DOHH2 (cell line): ENCODE measurements around the gene FLNA.
A peak's percentile ranks its signal among the peaks of the same experiment; 100 is the strongest.

Experiments used
- H3F3A ChIP-seq: fragments of 200-600 bp; sonication (generic), shearing (Covaris generic); 2 replicates; pipeline ENCODE4 v1.6.0; 2016; ENCODE audit warnings: antibody characterized with exemption, mild to moderate bottlenecking; ENCODE audit not compliant: control insufficient read depth, insufficient read depth
- H3K27ac ChIP-seq: fragments of 200-600 bp; sonication (generic); 2 replicates; pipeline ENCODE4 v1.5.1; 2014; ENCODE audit warnings: low read depth, mild to moderate bottlenecking, low read length, moderate library complexity
- H3K27me3 ChIP-seq: fragments of 200-600 bp; sonication (generic); 2 replicates; pipeline ENCODE4 v1.6.1; 2014; ENCODE audit warnings: mild to moderate bottlenecking, low read length, mixed read lengths; ENCODE audit not compliant: control insufficient read depth
- H3K36me3 ChIP-seq: fragments of 200-600 bp; sonication (generic); 2 replicates; pipeline ENCODE4 v1.6.1; 2014; ENCODE audit warnings: mild to moderate bottlenecking, low read length, moderate library complexity, mixed read lengths; ENCODE audit not compliant: control insufficient read depth
- H3K4me1 ChIP-seq: fragments of 200-600 bp; sonication (generic); 2 replicates; pipeline ENCODE4 v1.6.1; 2014; ENCODE audit warnings: mild to moderate bottlenecking, low read length, mixed read lengths; ENCODE audit not compliant: control insufficient read depth
- H3K4me2 ChIP-seq: fragments of 200-600 bp; sonication (generic); 2 replicates; pipeline ENCODE4 v1.6.0; 2014; ENCODE audit warnings: mild to moderate bottlenecking, low read length, moderate library complexity
- H3K4me3 ChIP-seq: fragments of 200-600 bp; sonication (generic); 2 replicates; pipeline ENCODE4 v1.5.1; 2014; ENCODE audit warnings: mild to moderate bottlenecking, low read length, mixed read lengths
- H3K79me2 ChIP-seq: fragments of 200-600 bp; sonication (generic); 2 replicates; pipeline ENCODE4 v1.6.1; 2014; ENCODE audit warnings: mild to moderate bottlenecking, low read length, mixed read lengths; ENCODE audit not compliant: control insufficient read depth
- H3K9me2 ChIP-seq: fragments of 200-600 bp; sonication (generic); replicated peaks from 2 replicates; pipeline ENCODE4 v1.6.1; 2014; ENCODE audit warnings: mild to moderate bottlenecking, low read length, mixed read lengths; ENCODE audit not compliant: control insufficient read depth
- H3K9me3 ChIP-seq: fragments of 200-600 bp; sonication (generic); 2 replicates; pipeline ENCODE4 v1.6.1; 2014; ENCODE audit warnings: antibody characterized with exemption, low read length, mixed read lengths; ENCODE audit not compliant: control insufficient read depth, insufficient read depth
- H4K20me1 ChIP-seq: fragments of 200-600 bp; sonication (generic); 2 replicates; pipeline ENCODE4 v1.6.0; 2014; ENCODE audit warnings: low read depth, mild to moderate bottlenecking, antibody characterized with exemption, low read length, moderate library complexity; ENCODE audit not compliant: control insufficient read depth, insufficient read depth
- CTCF ChIP-seq: fragments of 200-600 bp; sonication (generic); IDR thresholded peaks from one replicate; pipeline ENCODE4 v1.5.1; 2014; ENCODE audit warnings: antibody characterized with exemption, mild to moderate bottlenecking, low read depth, low read length; ENCODE audit not compliant: poor library complexity, severe bottlenecking
- EZH2phosphoT487 ChIP-seq: fragments of 200-600 bp; sonication (generic); IDR thresholded peaks from 2 replicates; pipeline ENCODE4 v1.6.1; 2017; ENCODE audit warnings: borderline replicate concordance, mild to moderate bottlenecking, antibody characterized with exemption, low read length, moderate library complexity, mixed read lengths

FLNA gene

DNA sequence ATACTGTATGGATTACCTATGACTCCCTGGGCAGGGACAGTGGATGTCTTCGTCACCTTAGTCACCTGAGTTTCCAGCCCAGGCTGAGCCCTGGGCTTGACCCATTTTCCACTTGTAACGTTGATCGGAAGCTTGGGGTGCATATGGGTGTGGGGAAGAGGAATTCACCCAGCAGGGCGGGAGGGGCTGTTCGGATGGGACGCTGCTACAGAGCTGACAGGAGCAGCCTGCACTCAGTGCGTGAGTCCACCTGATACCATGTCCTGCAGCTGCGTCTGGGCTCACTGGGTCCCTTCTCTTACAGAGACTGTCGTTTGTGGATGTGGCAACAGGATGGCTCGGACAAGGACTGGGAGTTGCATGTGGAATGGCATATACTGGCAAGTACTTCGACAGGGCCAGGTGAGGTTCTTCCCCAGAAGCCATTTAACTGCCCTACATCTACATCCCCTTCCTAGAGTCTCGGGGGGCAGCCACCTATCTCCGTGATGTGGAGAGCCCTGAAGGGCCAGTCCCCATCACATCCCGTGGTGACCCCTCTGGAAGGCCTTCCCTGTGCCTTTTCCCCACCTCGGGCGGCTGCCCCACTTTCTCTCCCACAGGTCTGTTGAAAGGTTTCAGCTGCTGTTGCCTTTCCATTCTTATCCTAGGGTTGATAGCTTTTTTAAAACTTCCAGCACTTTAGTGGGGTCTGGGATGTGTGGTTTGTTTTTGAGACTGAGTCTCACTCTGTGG is 65.2 kb downstream of the FLNA start:
- H3K4me3 ChIP-seq, result no peak overlapping the region
- H4K20me1 ChIP-seq, result no peaks in the 10 kb centered on the region
- TF ChIP-seq CTCF, result no peak
- TF ChIP-seq EZH2phosphoT487, result no peak
- H3K4me2 ChIP-seq, result no peak overlapping the region
- no peaks in the 10 kb centered on the region for H3K79me2 ChIP-seq
- no peaks in the 10 kb centered on the region for H3K9me2 ChIP-seq
- H3K36me3 ChIP-seq, result no peaks in the 10 kb centered on the region
- peaks cover 5% of the 10 kb centered on the region; the same call in 1 of the 2 replicates for H3K4me1 ChIP-seq
- H3F3A ChIP-seq, result no peaks in the 10 kb centered on the region
- H3K27me3 ChIP-seq, result no peaks in the 10 kb centered on the region; the same call in 1 of the 2 replicates
- H3K27ac ChIP-seq, result no peak overlapping the region
- no peaks in the 10 kb centered on the region for H3K9me3 ChIP-seq

DNA sequence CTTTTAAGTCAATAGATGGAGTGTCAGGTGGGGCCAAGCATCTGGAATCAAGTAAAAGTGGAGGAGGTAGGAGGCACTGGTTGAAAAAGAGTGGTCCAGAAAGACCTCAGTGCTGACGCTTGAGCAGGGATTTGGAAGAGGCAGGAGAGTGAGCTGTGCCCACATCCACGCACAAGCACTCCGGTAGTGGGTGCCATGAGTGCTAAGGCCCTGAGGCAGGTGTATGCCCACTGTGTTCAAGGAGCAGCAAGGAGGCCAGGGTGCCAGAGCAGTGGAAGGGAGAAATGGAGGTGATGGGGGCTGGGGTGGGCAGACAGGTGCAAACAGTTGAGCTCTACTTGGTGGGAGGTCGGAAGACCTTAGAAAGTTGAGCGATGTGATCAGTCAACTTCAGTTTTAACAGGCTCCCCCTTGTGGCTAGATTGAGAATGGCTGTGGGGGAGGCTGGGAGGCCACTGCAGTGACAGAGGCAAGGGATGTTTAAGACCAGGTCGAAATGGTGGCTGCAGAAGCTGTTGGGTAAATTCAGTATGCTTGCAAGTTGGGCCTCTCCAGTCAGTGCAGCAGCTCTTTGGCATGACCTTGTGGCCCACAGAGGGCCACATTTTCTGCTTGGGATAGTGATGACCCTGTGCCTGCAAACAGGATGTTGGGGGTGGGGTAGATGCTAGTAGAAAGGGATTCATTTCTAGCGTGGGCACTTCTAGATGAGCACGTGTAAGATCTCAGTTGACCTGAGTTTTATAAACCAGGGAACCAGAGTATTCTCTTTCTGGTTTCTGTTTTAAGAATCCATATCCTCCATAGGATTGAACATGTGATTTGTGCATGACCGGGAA is 66.1 kb downstream of the FLNA start:
- no peaks in the 10 kb centered on the region; the same call in 1 of the 2 replicates for H3K27me3 ChIP-seq
- no peak overlapping the region for H3K4me3 ChIP-seq
- H4K20me1 ChIP-seq, result no peaks in the 10 kb centered on the region
- H3K4me2 ChIP-seq, result peak overlapping the region; percentile 18; the same call in 1 of the 2 replicates
- H3K9me3 ChIP-seq, result no peaks in the 10 kb centered on the region
- no peak overlapping the region for H3K27ac ChIP-seq
- H3K9me2 ChIP-seq, result no peaks in the 10 kb centered on the region
- H3F3A ChIP-seq, result no peaks in the 10 kb centered on the region
- H3K4me1 ChIP-seq, result peaks cover 5% of the 10 kb centered on the region; the same call in 1 of the 2 replicates
- no peaks in the 10 kb centered on the region for H3K79me2 ChIP-seq
- no peaks in the 10 kb centered on the region for H3K36me3 ChIP-seq
- TF ChIP-seq EZH2phosphoT487 (no peak), CTCF (peak; percentile 78)

- Histone ChIP-seq H3K27ac (no peak overlapping the region), H3K4me2 (no peak overlapping the region), H3K9me3 (no peaks in the 10 kb centered on the region), H3K79me2 (no peaks in the 10 kb centered on the region), H3K9me2 (no peaks in the 10 kb centered on the region), H3K27me3 (no peaks in the 10 kb centered on the region), H3K36me3 (no peaks in the 10 kb centered on the region), H4K20me1 (no peaks in the 10 kb centered on the region), H3K4me3 (no peak overlapping the region), H3F3A (no peaks in the 10 kb centered on the region), H3K4me1 (peaks cover 5% of the 10 kb centered on the region; the same call in 1 of the 2 replicates)
- no peak for TF ChIP-seq EZH2phosphoT487
- TF ChIP-seq CTCF, result no peak
Measured at GRCh38 chrX:154307202-154307601, 67.2 kb downstream of the FLNA start.
